Neural cell (in vitro differentiated cells): ENCODE data around the gene PODXL2. TPM values are rescaled to one million over a fixed set of nuclear protein-coding genes. Genes with fewer than 3 reads are reported as not detected.
A peak's percentile ranks its signal among the peaks of the same experiment; 100 is the strongest.

Experiments used
- H2AFZ ChIP-seq: fragments of 200-600, 300-800 bp; sonication (generic), shearing (Covaris generic); 2 replicates; pipeline ENCODE4 v1.6.0; 2014; ENCODE audit warnings: low read depth, mild to moderate bottlenecking, antibody characterized with exemption, low read length, moderate library complexity
- H3F3A ChIP-seq: fragments of 200-600 bp; shearing (Covaris generic); 2 replicates; pipeline ENCODE4 v1.6.1; 2016; ENCODE audit warnings: mild to moderate bottlenecking, moderate library complexity, mixed read lengths, antibody characterized with exemption, low read length; ENCODE audit not compliant: insufficient read depth, poor library complexity, severe bottlenecking
- H3K27ac ChIP-seq: fragments of 200-600, 300-800 bp; sonication (generic), shearing (Covaris generic); 2 replicates; pipeline ENCODE4 v1.5.1; 2014; ENCODE audit warnings: mild to moderate bottlenecking, low read length, moderate library complexity
- H3K27me3 ChIP-seq: fragments of 300-800, 200-600 bp; sonication (generic), shearing (Covaris generic); 2 replicates; pipeline ENCODE4 v1.6.0; 2014; ENCODE audit warnings: mild to moderate bottlenecking, low read depth, low read length, moderate library complexity; ENCODE audit not compliant: insufficient read depth
- H3K36me3 ChIP-seq: fragments of 300-800, 200-600 bp; sonication (generic), shearing (Covaris generic); 2 replicates; pipeline ENCODE4 v1.5.1; 2014; ENCODE audit warnings: mild to moderate bottlenecking, antibody characterized with exemption, low read length, moderate library complexity; ENCODE audit not compliant: insufficient read depth
- H3K4me2 ChIP-seq: fragments of 300-800, 200-600 bp; sonication (generic), shearing (Covaris generic); 2 replicates; pipeline ENCODE4 v1.6.0; 2014; ENCODE audit warnings: mild to moderate bottlenecking, low read length
- H3K4me3 ChIP-seq: fragments of 300-800, 200-600 bp; sonication (generic), shearing (Covaris generic); 2 replicates; pipeline ENCODE4 v1.5.1; 2014; ENCODE audit warnings: mild to moderate bottlenecking, low read length, moderate library complexity
- H3K79me2 ChIP-seq: fragments of 200-600 bp; shearing (Covaris generic); replicated peaks from 2 replicates; pipeline ENCODE4 v1.6.0; 2014; ENCODE audit warnings: mild to moderate bottlenecking, low read length, moderate library complexity; ENCODE audit not compliant: insufficient read depth
- H3K9ac ChIP-seq: fragments of 300-800, 200-600 bp; sonication (generic), shearing (Covaris generic); 2 replicates; pipeline ENCODE4 v1.6.1; 2016; ENCODE audit warnings: mild to moderate bottlenecking, low read length, mixed read lengths
- H3K9me2 ChIP-seq: fragments of 200-600 bp; shearing (Covaris generic); 2 replicates; pipeline ENCODE4 v1.6.1; 2016; ENCODE audit warnings: mild to moderate bottlenecking, low read length, mixed read lengths; ENCODE audit not compliant: insufficient read depth
- H3K9me3 ChIP-seq: fragments of 200-600, 300-800 bp; sonication (generic), shearing (Covaris generic); 2 replicates; pipeline ENCODE4 v1.6.1; 2016; ENCODE audit warnings: mild to moderate bottlenecking, mixed run types, low read length, moderate library complexity, mixed read lengths
- H4K20me1 ChIP-seq: fragments of 200-600 bp; shearing (Covaris generic); 2 replicates; pipeline ENCODE4 v1.6.1; 2016; ENCODE audit warnings: mild to moderate bottlenecking, mixed run types; ENCODE audit not compliant: insufficient read depth
- CTCF ChIP-seq: fragments of 450-650 bp; IDR thresholded peaks from 2 replicates; pipeline ENCODE4 v1.5.1; 2014; ENCODE audit warnings: antibody characterized with exemption, mild to moderate bottlenecking, moderate library complexity; ENCODE audit not compliant: poor library complexity, severe bottlenecking
- EP300 ChIP-seq: fragments of 450-650 bp; conservative IDR thresholded peaks from 2 replicates; pipeline ENCODE4 v1.6.1; 2014; ENCODE audit warnings: antibody characterized with exemption, mild to moderate bottlenecking, moderate library complexity; ENCODE audit not compliant: poor library complexity, severe bottlenecking
- EZH2 ChIP-seq: fragments of 200-600, 300-800 bp; shearing (Covaris generic), sonication (generic); IDR thresholded peaks from 2 replicates; pipeline ENCODE4 v1.6.1; 2014; ENCODE audit warnings: antibody characterized with exemption, low read length, borderline replicate concordance, mild to moderate bottlenecking; ENCODE audit not compliant: insufficient read depth, poor library complexity, severe bottlenecking
- MXI1 ChIP-seq: fragments of 450-650 bp; conservative IDR thresholded peaks from 2 replicates; pipeline ENCODE4 v1.6.1; 2014; ENCODE audit warnings: antibody characterized with exemption, mild to moderate bottlenecking; ENCODE audit not compliant: poor library complexity, severe bottlenecking
- POLR2AphosphoS5 ChIP-seq: IDR thresholded peaks from 2 replicates; pipeline ENCODE4 v1.6.1; 2012
- REST ChIP-seq: IDR thresholded peaks from 2 replicates; pipeline ENCODE4 v1.6.1; 2012; ENCODE audit warnings: borderline replicate concordance
- SMC3 ChIP-seq: fragments of 450-650 bp; conservative IDR thresholded peaks from 2 replicates; pipeline ENCODE4 v1.6.1; 2014; ENCODE audit warnings: antibody characterized with exemption, mild to moderate bottlenecking, moderate library complexity; ENCODE audit not compliant: poor library complexity
- TAF1 ChIP-seq: IDR thresholded peaks from 2 replicates; pipeline ENCODE4 v1.6.1; 2012; ENCODE audit warnings: low read depth
- polyA plus RNA-seq: library from polyadenylated mRNA; depleted of rRNA; stranded (reverse); fragments of >200 nt; gene quantifications from 2 replicates; pipeline ENCODE4 v1.2.3, GENCODE V29; 2014

PODXL2 gene
- polyA plus RNA-seq, 1 donor from 2014 or later, result 266 TPM

GRCh38 chr3:127717357-127718244, 88.6 kb downstream of the PODXL2 start:
- Histone ChIP-seq H3K4me2 (no peak overlapping the region), H3K27ac (peak overlapping the region; percentile 47), H3K4me3 (no peak overlapping the region)

GRCh38 chr3:127718245-127718915, 89.4 kb downstream of the PODXL2 start:
- Histone ChIP-seq H3K36me3 (no peaks in the 10 kb centered on the region), H2AFZ (no peak overlapping the region), H3K27me3 (no peaks in the 10 kb centered on the region), H3K9me2 (no peaks in the 10 kb centered on the region), H3F3A (no peaks in the 10 kb centered on the region), H3K4me3 (no peak overlapping the region), H3K4me2 (no peak overlapping the region), H3K27ac (no peak overlapping the region), H3K79me2 (no peaks in the 10 kb centered on the region), H3K9ac (no peak overlapping the region), H4K20me1 (no peaks in the 10 kb centered on the region), H3K9me3 (no peaks in the 10 kb centered on the region)
- TF ChIP-seq REST, result no peak

More at GRCh38 chr3:127717357-127718244, 88.6 kb downstream of the PODXL2 start:
- H3K27me3 ChIP-seq, result no peaks in the 10 kb centered on the region
- no peak overlapping the region for H2AFZ ChIP-seq
- H3K36me3 ChIP-seq, result no peaks in the 10 kb centered on the region
- H4K20me1 ChIP-seq, result no peaks in the 10 kb centered on the region
- no peaks in the 10 kb centered on the region for H3F3A ChIP-seq
- no peaks in the 10 kb centered on the region for H3K79me2 ChIP-seq
- H3K9me2 ChIP-seq, result no peaks in the 10 kb centered on the region
- no peak overlapping the region for H3K9ac ChIP-seq
- TF ChIP-seq EZH2 (no peak), MXI1 (no peak)
- H3K9me3 ChIP-seq, result no peaks in the 10 kb centered on the region

GRCh38 chr3:127718916-127719290, 89.9 kb downstream of the PODXL2 start:
- TF ChIP-seq CTCF, result no peak
- no peak for TF ChIP-seq REST
- no peak for TF ChIP-seq EP300
- TF ChIP-seq SMC3, result no peak
- no peak for TF ChIP-seq POLR2AphosphoS5
- TF ChIP-seq EZH2, result no peak
- no peak for TF ChIP-seq MXI1
- TF ChIP-seq TAF1, result no peak
- Histone ChIP-seq H3K36me3 (no peaks in the 10 kb centered on the region), H3K4me2 (no peak overlapping the region), H3F3A (no peaks in the 10 kb centered on the region), H3K9me2 (no peaks in the 10 kb centered on the region), H3K9ac (no peak overlapping the region), H4K20me1 (no peaks in the 10 kb centered on the region), H3K79me2 (no peaks in the 10 kb centered on the region), H3K27me3 (no peaks in the 10 kb centered on the region), H2AFZ (no peak overlapping the region), H3K9me3 (no peaks in the 10 kb centered on the region), H3K27ac (no peak overlapping the region), H3K4me3 (no peak overlapping the region)
